Measurements from ENCODE around the gene EPX. TPM values are rescaled to one million over a fixed set of nuclear protein-coding genes. Genes with fewer than 3 reads are reported as not detected.

The EPX gene
- polyA plus RNA-seq, 1 donor (not counting 4 experiments of a cell fraction or from before 2014, with no cell fraction given) = not detected

GRCh38 chr17:58247511-58248363, 55.2 kb downstream of the EPX start:
- no peaks in the 10 kb centered on the region for H4K20me1 ChIP-seq (ENCODE audit: control insufficient read depth, extremely low read depth, insufficient read depth, low read length)
- no peak overlapping the region for H3K9ac ChIP-seq (ENCODE audit: control insufficient read depth, extremely low read depth, insufficient read depth, low read length)
- no peaks in the 10 kb centered on the region for H3K36me3 ChIP-seq (ENCODE audit: control insufficient read depth in 2 of 2, extremely low read depth in 1 of 2, insufficient read depth in 2 of 2, low read length in 2 of 2)
- H3K27ac ChIP-seq (ENCODE audit: control insufficient read depth, insufficient read depth, low read length) = no peak overlapping the region
- H3K79me2 ChIP-seq (ENCODE audit: control insufficient read depth, insufficient read depth, low read length) = no peaks in the 10 kb centered on the region
- no peak for FAIRE-seq
- H3K27me3 ChIP-seq (ENCODE audit: control insufficient read depth, extremely low read depth, insufficient read depth, low read length) = peaks cover 48% of the 10 kb centered on the region
- dilution Hi-C loops (cut with MboI; ENCODE audit: extremely low pct_ligation_motif_present, low sequenced_read_pairs) = no loop called here
- H3K9me3 ChIP-seq (ENCODE audit: control insufficient read depth, low read depth, low read length) = no peaks in the 10 kb centered on the region
- TF ChIP-seq CTCF (optimal IDR thresholded peaks at IDR 0.05 in 1 of 3, IDR thresholded peaks at IDR 0.05 in 1 of 3, conservative IDR thresholded peaks at IDR 0.05 in 1 of 3; ENCODE audit: extremely low read depth in 1 of 3, insufficient read depth in 2 of 3, low read length in 3 of 3) (no peak), EZH2 (IDR thresholded peaks at IDR 0.05; ENCODE audit: low read length) (no peak)
- peaks cover 5% of the 10 kb centered on the region for H3K4me1 ChIP-seq (ENCODE audit: control insufficient read depth, extremely low read depth, insufficient read depth, low read length)
- H3K9me1 ChIP-seq (ENCODE audit: control insufficient read depth, extremely low read depth, insufficient read depth, low read length) = no peaks in the 10 kb centered on the region
- H3K4me2 ChIP-seq (ENCODE audit: control insufficient read depth, extremely low read depth, insufficient read depth, low read depth, low read length) = no peak overlapping the region
- DNase-seq (ENCODE audit: low read depth, low spot score) = no peak
- H2AFZ ChIP-seq (ENCODE audit: control insufficient read depth, low read length) = no peak overlapping the region
- H3K4me3 ChIP-seq (ENCODE audit: control insufficient read depth in 2 of 3, extremely low read depth in 1 of 3, insufficient read depth in 2 of 3, low read depth in 1 of 3, low read length in 3 of 3) = no peak overlapping the region

- TF ChIP-seq EZH2 (IDR thresholded peaks at IDR 0.05; ENCODE audit: low read length) (peak; percentile 2), CTCF (optimal IDR thresholded peaks at IDR 0.05 in 1 of 3, IDR thresholded peaks at IDR 0.05 in 1 of 3, conservative IDR thresholded peaks at IDR 0.05 in 1 of 3; ENCODE audit: extremely low read depth in 1 of 3, insufficient read depth in 2 of 3, low read length in 3 of 3) (no peak)
- no peak overlapping the region for H3K9ac ChIP-seq (ENCODE audit: control insufficient read depth, extremely low read depth, insufficient read depth, low read length)
- no peak overlapping the region for H3K4me3 ChIP-seq (ENCODE audit: control insufficient read depth in 2 of 3, extremely low read depth in 1 of 3, insufficient read depth in 2 of 3, low read depth in 1 of 3, low read length in 3 of 3)
- no peaks in the 10 kb centered on the region for H4K20me1 ChIP-seq (ENCODE audit: control insufficient read depth, extremely low read depth, insufficient read depth, low read length)
- peaks cover 5% of the 10 kb centered on the region for H3K4me1 ChIP-seq (ENCODE audit: control insufficient read depth, extremely low read depth, insufficient read depth, low read length)
- no peaks in the 10 kb centered on the region for H3K36me3 ChIP-seq (ENCODE audit: control insufficient read depth in 2 of 2, extremely low read depth in 1 of 2, insufficient read depth in 2 of 2, low read length in 2 of 2)
- peak overlapping the region; percentile 80 for H3K4me2 ChIP-seq (ENCODE audit: control insufficient read depth, extremely low read depth, insufficient read depth, low read depth, low read length)
- no peaks in the 10 kb centered on the region for H3K79me2 ChIP-seq (ENCODE audit: control insufficient read depth, insufficient read depth, low read length)
- dilution Hi-C loops (cut with MboI; ENCODE audit: extremely low pct_ligation_motif_present, low sequenced_read_pairs) = no loop called here
- H3K27me3 ChIP-seq (ENCODE audit: control insufficient read depth, extremely low read depth, insufficient read depth, low read length) = peaks cover 43% of the 10 kb centered on the region
- no peak overlapping the region for H3K27ac ChIP-seq (ENCODE audit: control insufficient read depth, insufficient read depth, low read length)
- DNase-seq (ENCODE audit: low read depth, low spot score) = no peak
- H2AFZ ChIP-seq (ENCODE audit: control insufficient read depth, low read length) = no peak overlapping the region
- H3K9me3 ChIP-seq (ENCODE audit: control insufficient read depth, low read depth, low read length) = no peaks in the 10 kb centered on the region
- H3K9me1 ChIP-seq (ENCODE audit: control insufficient read depth, extremely low read depth, insufficient read depth, low read length) = no peaks in the 10 kb centered on the region
- FAIRE-seq = no peak
Measured at GRCh38 chr17:58248955-58249269, 56.4 kb downstream of the EPX start.

All from keratinocyte (primary cell).